ENCODE results near the gene BBIP1. TPM values are rescaled to one million over a fixed set of nuclear protein-coding genes. Genes with fewer than 3 reads are reported as not detected.

The BBIP1 gene
- total and polyA plus RNA-seq, 4 donors = 30.4 to 38.6 (median 35.7) TPM

DNA sequence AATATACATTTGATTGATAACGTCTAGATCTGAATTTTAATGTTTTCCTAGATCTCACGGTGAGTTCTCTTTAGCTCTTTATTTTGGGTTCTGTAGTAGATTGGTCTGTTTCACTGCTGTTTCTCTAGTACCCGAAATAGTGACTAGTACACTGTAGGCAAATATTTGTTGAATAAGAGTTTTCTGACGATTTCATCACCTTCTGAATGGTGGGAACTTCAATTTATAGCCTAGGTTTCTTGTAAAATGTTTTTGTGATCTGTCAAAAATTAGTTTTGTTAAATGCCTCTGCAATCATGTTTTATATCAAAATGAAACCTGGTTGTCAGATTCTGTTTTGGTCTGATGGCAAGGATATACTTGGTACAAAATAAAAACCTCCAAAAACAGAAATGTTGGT, 37.1 kb downstream of the BBIP1 start:
- intact Hi-C loops (cut with DNase I) = no loop called here
- ATAC-seq (ENCODE audit: low FRiP score) = no peak
- peak overlapping the region in 1 of 2 donors; percentile 41 for H3K4me3 ChIP-seq (ENCODE audit: low read length in 2 of 2)
- H3K27ac ChIP-seq (ENCODE audit: low read depth in 1 of 2, low read length in 2 of 2) = no peak overlapping the region
- no peaks in the 10 kb centered on the region for H3K27me3 ChIP-seq (ENCODE audit: control insufficient read depth in 1 of 2, insufficient read depth in 2 of 2, low read length in 1 of 2)
- H3K4me1 ChIP-seq (ENCODE audit: control insufficient read depth in 1 of 2, insufficient read depth in 2 of 2, low read length in 2 of 2) = no peaks in the 10 kb centered on the region
- no peaks in the 10 kb centered on the region for H3K9me3 ChIP-seq (ENCODE audit: control insufficient read depth, low read length)
- no peak for DNase-seq
- WGBS, 2 donors = 11 to 12% methylated on average over 4 of the region's 4 CpGs
- peaks cover 0 to 3% of the 10 kb centered on the region in 2 donors for H3K36me3 ChIP-seq (ENCODE audit: control insufficient read depth in 1 of 2, insufficient read depth in 2 of 2, low read length in 1 of 2)

GRCh38 chr10:110881247-110881646, 37.7 kb downstream of the BBIP1 start:
- peaks cover 0 to 3% of the 10 kb centered on the region in 2 donors for H3K36me3 ChIP-seq (ENCODE audit: control insufficient read depth in 1 of 2, insufficient read depth in 2 of 2, low read length in 1 of 2)
- H3K27me3 ChIP-seq (ENCODE audit: control insufficient read depth in 1 of 2, insufficient read depth in 2 of 2, low read length in 1 of 2) = no peaks in the 10 kb centered on the region
- no peak overlapping the region for H3K4me3 ChIP-seq (ENCODE audit: low read length in 2 of 2)
- 27 to 30% methylated on average over 9 of the region's 9 CpGs for WGBS, 2 donors
- ATAC-seq (ENCODE audit: low FRiP score) (no peak), DNase-seq (no peak)
- H3K4me1 ChIP-seq (ENCODE audit: control insufficient read depth in 1 of 2, insufficient read depth in 2 of 2, low read length in 2 of 2) = no peaks in the 10 kb centered on the region
- intact Hi-C loops (cut with DNase I) = no loop called here
- H3K27ac ChIP-seq (ENCODE audit: low read depth in 1 of 2, low read length in 2 of 2) = peak overlapping the region; percentile 39 to 57
- no peaks in the 10 kb centered on the region for H3K9me3 ChIP-seq (ENCODE audit: control insufficient read depth, low read length)

GRCh38 chr10:110880012-110880411, 39.0 kb downstream of the BBIP1 start:
- Histone ChIP-seq H3K4me3 (ENCODE audit: low read length in 2 of 2) (no peak overlapping the region), H3K27ac (ENCODE audit: low read depth in 1 of 2, low read length in 2 of 2) (no peak overlapping the region), H3K27me3 (ENCODE audit: control insufficient read depth in 1 of 2, insufficient read depth in 2 of 2, low read length in 1 of 2) (no peaks in the 10 kb centered on the region), H3K36me3 (ENCODE audit: control insufficient read depth in 1 of 2, insufficient read depth in 2 of 2, low read length in 1 of 2) (peaks cover 0 to 3% of the 10 kb centered on the region in 2 donors), H3K9me3 (ENCODE audit: control insufficient read depth, low read length) (no peaks in the 10 kb centered on the region), H3K4me1 (ENCODE audit: control insufficient read depth in 1 of 2, insufficient read depth in 2 of 2, low read length in 2 of 2) (no peaks in the 10 kb centered on the region)
- ATAC-seq (ENCODE audit: low FRiP score) = no peak
- 56 to 61% methylated on average over 3 of the region's 3 CpGs for WGBS, 2 donors
- intact Hi-C loops (cut with DNase I) = no loop called here
- DNase-seq = no peak

GRCh38 chr10:110876788-110877187, 42.2 kb downstream of the BBIP1 start:
- no peak for ATAC-seq (ENCODE audit: low FRiP score)
- intact Hi-C loops (cut with DNase I) = no loop called here

DNA sequence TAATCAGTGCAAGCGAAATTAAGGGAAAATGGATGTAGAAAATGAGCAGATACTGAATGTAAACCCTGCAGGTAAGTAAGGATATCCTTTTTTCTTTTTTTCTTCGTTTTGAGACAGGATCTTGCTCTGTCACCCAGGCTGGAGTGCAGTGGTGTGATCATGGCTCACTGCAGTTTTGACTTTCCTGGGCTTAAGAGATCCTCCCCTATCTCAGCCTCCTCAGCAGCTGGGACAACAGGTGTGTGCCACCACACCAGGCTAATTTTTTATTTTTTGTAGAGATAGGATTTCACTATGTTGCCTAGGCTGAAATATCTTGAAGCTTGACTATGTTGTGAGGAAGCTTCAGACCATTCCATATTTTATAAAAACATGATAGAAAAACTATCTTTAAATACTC, 43.0 kb downstream of the BBIP1 start:
- ATAC-seq (ENCODE audit: low FRiP score) (no peak), DNase-seq (no peak)
- WGBS, 2 donors = 75 to 76% methylated on average over 2 of the region's 2 CpGs
- H3K4me1 ChIP-seq (ENCODE audit: control insufficient read depth in 1 of 2, insufficient read depth in 2 of 2, low read length in 2 of 2) = no peaks in the 10 kb centered on the region
- H3K27me3 ChIP-seq (ENCODE audit: control insufficient read depth in 1 of 2, insufficient read depth in 2 of 2, low read length in 1 of 2) = no peaks in the 10 kb centered on the region
- no peaks in the 10 kb centered on the region for H3K9me3 ChIP-seq (ENCODE audit: control insufficient read depth, low read length)
- intact Hi-C loops (cut with DNase I) = no loop called here
- no peak overlapping the region for H3K4me3 ChIP-seq (ENCODE audit: low read length in 2 of 2)
- peaks cover 0 to 1% of the 10 kb centered on the region in 2 donors for H3K36me3 ChIP-seq (ENCODE audit: control insufficient read depth in 1 of 2, insufficient read depth in 2 of 2, low read length in 1 of 2)
- no peak overlapping the region for H3K27ac ChIP-seq (ENCODE audit: low read depth in 1 of 2, low read length in 2 of 2)

More at GRCh38 chr10:110876788-110877187, 42.2 kb downstream of the BBIP1 start:
- Histone ChIP-seq H3K9me3 (ENCODE audit: control insufficient read depth, low read length) (no peaks in the 10 kb centered on the region), H3K4me3 (ENCODE audit: low read length in 2 of 2) (no peak overlapping the region), H3K4me1 (ENCODE audit: control insufficient read depth in 1 of 2, insufficient read depth in 2 of 2, low read length in 2 of 2) (no peaks in the 10 kb centered on the region), H3K27ac (ENCODE audit: low read depth in 1 of 2, low read length in 2 of 2) (no peak overlapping the region), H3K36me3 (ENCODE audit: control insufficient read depth in 1 of 2, insufficient read depth in 2 of 2, low read length in 1 of 2) (peaks cover 0 to 3% of the 10 kb centered on the region in 2 donors), H3K27me3 (ENCODE audit: control insufficient read depth in 1 of 2, insufficient read depth in 2 of 2, low read length in 1 of 2) (no peaks in the 10 kb centered on the region)
- 94 to 98% methylated on average over 1 of the region's 1 CpG for WGBS, 2 donors
- DNase-seq = no peak

DNA sequence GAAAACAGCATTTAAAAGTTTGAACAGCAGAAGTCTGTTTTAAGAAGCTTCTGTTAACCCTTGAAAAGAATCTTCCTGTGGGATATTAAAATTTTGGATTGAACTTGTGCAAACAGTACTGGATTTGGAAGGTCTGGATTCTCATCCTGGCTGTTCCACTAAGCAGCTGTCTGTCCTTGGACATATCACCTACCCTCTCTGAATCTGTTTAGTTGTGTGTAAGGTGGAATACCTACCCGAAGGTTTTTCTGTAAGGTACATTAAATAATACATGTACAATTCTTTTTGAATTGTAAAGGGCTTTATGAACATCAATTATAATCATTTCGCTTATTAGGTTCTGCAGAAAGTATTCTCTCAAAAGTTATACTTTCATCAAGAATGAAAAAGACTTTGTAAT, 45.0 kb downstream of the BBIP1 start:
- H3K27me3 ChIP-seq (ENCODE audit: control insufficient read depth in 1 of 2, insufficient read depth in 2 of 2, low read length in 1 of 2) = no peaks in the 10 kb centered on the region
- no peaks in the 10 kb centered on the region for H3K4me1 ChIP-seq (ENCODE audit: control insufficient read depth in 1 of 2, insufficient read depth in 2 of 2, low read length in 2 of 2)
- H3K36me3 ChIP-seq (ENCODE audit: control insufficient read depth in 1 of 2, insufficient read depth in 2 of 2, low read length in 1 of 2) = peaks cover 0 to 1% of the 10 kb centered on the region in 2 donors
- ATAC-seq (ENCODE audit: low FRiP score) (no peak), DNase-seq (no peak)
- no peaks in the 10 kb centered on the region for H3K9me3 ChIP-seq (ENCODE audit: control insufficient read depth, low read length)
- WGBS, 2 donors = 30 to 37% methylated on average over 2 of the region's 2 CpGs
- H3K4me3 ChIP-seq (ENCODE audit: low read length in 2 of 2) = peak overlapping the region in 1 of 2 donors; percentile 15
- H3K27ac ChIP-seq (ENCODE audit: low read depth in 1 of 2, low read length in 2 of 2) = no peak overlapping the region
- intact Hi-C loops (cut with DNase I) = loop anchor here (2.0 to 5.0 kb wide), 3 partner anchors 45 to 72 kb away; partner anchors contain the start of genes BBIP1 (in 1 of the 2) and SHOC2 (in 1 of the 2)

GRCh38 chr10:110872984-110873923, 45.7 kb downstream of the BBIP1 start:
- no peak overlapping the region for H3K27ac ChIP-seq (ENCODE audit: low read depth in 1 of 2, low read length in 2 of 2)
- 1% methylated on average over 16 of the region's 16 CpGs for WGBS, 2 donors
- H3K27me3 ChIP-seq (ENCODE audit: control insufficient read depth in 1 of 2, insufficient read depth in 2 of 2, low read length in 1 of 2) = no peaks in the 10 kb centered on the region
- H3K4me3 ChIP-seq (ENCODE audit: low read length in 2 of 2) = peak overlapping the region; percentile 97 to 98
- ATAC-seq (ENCODE audit: low FRiP score) (no peak), DNase-seq (no peak)
- no peaks in the 10 kb centered on the region for H3K9me3 ChIP-seq (ENCODE audit: control insufficient read depth, low read length)
- H3K36me3 ChIP-seq (ENCODE audit: control insufficient read depth in 1 of 2, insufficient read depth in 2 of 2, low read length in 1 of 2) = peaks cover 0 to 1% of the 10 kb centered on the region in 2 donors
- intact Hi-C loops (cut with DNase I) = loop anchor here (2.0 to 5.0 kb wide), 3 partner anchors 46 to 71 kb away; partner anchors contain the start of genes BBIP1 (in 1 of the 2) and SHOC2 (in 1 of the 2)
- H3K4me1 ChIP-seq (ENCODE audit: control insufficient read depth in 1 of 2, insufficient read depth in 2 of 2, low read length in 2 of 2) = no peaks in the 10 kb centered on the region

- Histone ChIP-seq H3K36me3 (ENCODE audit: control insufficient read depth in 1 of 2, insufficient read depth in 2 of 2, low read length in 1 of 2) (peaks cover 0 to 1% of the 10 kb centered on the region in 2 donors), H3K4me1 (ENCODE audit: control insufficient read depth in 1 of 2, insufficient read depth in 2 of 2, low read length in 2 of 2) (peaks cover 0 to 7% of the 10 kb centered on the region in 2 donors), H3K27ac (ENCODE audit: low read depth in 1 of 2, low read length in 2 of 2) (peak overlapping the region; percentile 79 to 89), H3K4me3 (ENCODE audit: low read length in 2 of 2) (peak overlapping the region; percentile 97 to 98), H3K27me3 (ENCODE audit: control insufficient read depth in 1 of 2, insufficient read depth in 2 of 2, low read length in 1 of 2) (no peaks in the 10 kb centered on the region), H3K9me3 (ENCODE audit: control insufficient read depth, low read length) (no peaks in the 10 kb centered on the region)
- peak; percentile 85 for ATAC-seq (ENCODE audit: low FRiP score)
- DNase-seq = peak; percentile 83 to 90
- intact Hi-C loops (cut with DNase I) = loop anchor here (2.0 to 5.0 kb wide), 3 partner anchors 46 to 70 kb away; partner anchors contain the start of genes BBIP1 (in 1 of the 2) and SHOC2 (in 1 of the 2)
- WGBS, 2 donors = 0% methylated on average over 66 to 70 of the region's 70 CpGs
Observed at GRCh38 chr10:110872145-110872983, 46.6 kb downstream of the BBIP1 start.
